ENCODE results near the gene HDC. TPM values are rescaled to one million over a fixed set of nuclear protein-coding genes. Genes with fewer than 3 reads are reported as not detected.
A peak's percentile ranks its signal among the peaks of the same experiment; 100 is the strongest.

Gene HDC
- total RNA-seq (not detected in 2 replicates), polyA plus RNA-seq (not detected in 2 replicates), polyA minus RNA-seq (not detected in 2 replicates), Bru-seq, nascent RNA (percentile 2 among the genes with signal in this experiment), BruChase-seq, experiment 1, labeled RNA remaining after a 6-hour chase (percentile 9 among the genes with signal in this experiment), BruChase-seq, experiment 2, labeled RNA remaining after a 2-hour chase (not detected)
- not detected in 2 replicates for polyA plus RNA-seq (2011; cell fraction: cytosol; rRNA removed)
- polyA plus RNA-seq (2011; cell fraction: nucleus; rRNA removed) = not detected in 2 replicates
- not detected in 2 replicates for polyA plus RNA-seq (2012)
- polyA minus RNA-seq (2011; cell fraction: cytosol; rRNA and poly(A)+ RNA removed) = 0.51 TPM
- not detected in 2 replicates for polyA minus RNA-seq (2011; cell fraction: nucleus; rRNA and poly(A)+ RNA removed)
- long read RNA-seq = 0 reads

- dilution Hi-C loops (cut with MboI; ENCODE audit: extremely low pct_ligation_motif_present, low sequenced_read_pairs) = no loop called here
- BruUV-seq (replicated peaks) = no TSS peak
- no peak within 1 kb of the TSS for H2AFZ ChIP-seq (ENCODE audit: low read depth, low read length)
- no peaks in the 10 kb centered on the region for H3K4me1 ChIP-seq (ENCODE audit: control insufficient read depth, extremely low read depth, insufficient read depth, low read length)
- no peaks in the 10 kb centered on the region for H3K9me3 ChIP-seq (replicated peaks; ENCODE audit: control insufficient read depth, insufficient read depth, low read length)
- no peak within 1 kb of the TSS for H3K27ac ChIP-seq (ENCODE audit: insufficient read depth, low read depth, low read length)
- H3K9me1 ChIP-seq (replicated peaks; ENCODE audit: control insufficient read depth, extremely low read depth, insufficient read depth, low read length) = no peaks in the 10 kb centered on the region
- POLR2A ChIA-PET = no interaction called here
- TF ChIP-seq MYC (IDR thresholded peaks at IDR 0.05; ENCODE audit: low read depth, low read length) (no peak), JUN (IDR thresholded peaks at IDR 0.05; ENCODE audit: borderline replicate concordance, insufficient read depth, insufficient read length, low read depth) (no peak), POLR2AphosphoS5 (IDR thresholded peaks at IDR 0.05; ENCODE audit: insufficient read depth, low read depth, low read length) (no peak), FOS (IDR thresholded peaks at IDR 0.05; ENCODE audit: borderline replicate concordance, insufficient read depth, low read length) (no peak), POLR2A (IDR thresholded peaks at IDR 0.05; ENCODE audit: low read depth, low read length) (no peak), GATA2 (IDR thresholded peaks at IDR 0.05; ENCODE audit: insufficient read depth, insufficient read length, low read depth, low read length) (no peak)
- TF ChIP-seq, protein P1, sequence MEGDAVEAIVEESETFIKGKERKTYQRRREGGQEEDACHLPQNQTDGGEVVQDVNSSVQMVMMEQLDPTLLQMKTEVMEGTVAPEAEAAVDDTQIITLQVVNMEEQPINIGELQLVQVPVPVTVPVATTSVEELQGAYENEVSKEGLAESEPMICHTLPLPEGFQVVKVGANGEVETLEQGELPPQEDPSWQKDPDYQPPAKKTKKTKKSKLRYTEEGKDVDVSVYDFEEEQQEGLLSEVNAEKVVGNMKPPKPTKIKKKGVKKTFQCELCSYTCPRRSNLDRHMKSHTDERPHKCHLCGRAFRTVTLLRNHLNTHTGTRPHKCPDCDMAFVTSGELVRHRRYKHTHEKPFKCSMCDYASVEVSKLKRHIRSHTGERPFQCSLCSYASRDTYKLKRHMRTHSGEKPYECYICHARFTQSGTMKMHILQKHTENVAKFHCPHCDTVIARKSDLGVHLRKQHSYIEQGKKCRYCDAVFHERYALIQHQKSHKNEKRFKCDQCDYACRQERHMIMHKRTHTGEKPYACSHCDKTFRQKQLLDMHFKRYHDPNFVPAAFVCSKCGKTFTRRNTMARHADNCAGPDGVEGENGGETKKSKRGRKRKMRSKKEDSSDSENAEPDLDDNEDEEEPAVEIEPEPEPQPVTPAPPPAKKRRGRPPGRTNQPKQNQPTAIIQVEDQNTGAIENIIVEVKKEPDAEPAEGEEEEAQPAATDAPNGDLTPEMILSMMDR (IDR thresholded peaks at IDR 0.05; ENCODE audit: extremely low read depth in 1 of 2, insufficient read depth in 1 of 2, low read depth in 1 of 2, low read length in 2 of 2) = no peak
- no peaks in the 10 kb centered on the region for H3K36me3 ChIP-seq (ENCODE audit: control insufficient read depth in 2 of 2, extremely low read depth in 1 of 2, insufficient read depth in 2 of 2, low read length in 2 of 2)
- CTCF ChIA-PET = no interaction called here
- H3K4me3 ChIP-seq (replicated peaks in 1 of 3; ENCODE audit: insufficient read depth in 1 of 3, low read depth in 1 of 3, low read length in 3 of 3) = no peak within 1 kb of the TSS
- H4K20me1 ChIP-seq (replicated peaks; ENCODE audit: control insufficient read depth, extremely low read depth, insufficient read depth, low read length) = no peaks in the 10 kb centered on the region
- H3K4me2 ChIP-seq (ENCODE audit: insufficient read depth, low read length) = no peak within 1 kb of the TSS
- intact Hi-C loops (cut with micrococcal nuclease) = no loop called here
- DNase-seq (ENCODE audit: low read depth, low spot score) = no peak
- H3K9ac ChIP-seq (replicated peaks; ENCODE audit: extremely low read depth, insufficient read depth, low read length) = no peak within 1 kb of the TSS
- no peaks in the 10 kb centered on the region for H3K79me2 ChIP-seq (ENCODE audit: control insufficient read depth, insufficient read depth, low read length)
- H3K27me3 ChIP-seq (ENCODE audit: control insufficient read depth in 2 of 2, insufficient read depth in 2 of 2, low read length in 2 of 2) = peaks cover 3 to 7% of the 10 kb centered on the region in 2 experiments
- FAIRE-seq = no peak
These were observed at the start of gene HDC for GRCh38 chr15:50265620-50266019. HDC (minus strand) TSS chr15:50265726; CDS start chr15:50265623, 103 bp downstream.
